Stomach (tissue), 4 donors: ENCODE measurements around the gene TSPAN19.

Source experiments
- POLR2A ChIP-seq, 4 donors: fragments of 450-650 bp; IDR thresholded peaks; one replicate each; pipeline ENCODE4 v1.6.1; 2016; ENCODE audit warnings: antibody characterized with exemption in 4 of 4, control low read depth in 2 of 4, mild to moderate bottlenecking in 1 of 4, moderate library complexity in 1 of 4
- POLR2AphosphoS5 ChIP-seq, 3 donors: sonication (generic); formaldehyde crosslinking; IDR thresholded peaks; one replicate each; pipeline ENCODE4 v1.6.1; 2016; ENCODE audit warnings: antibody characterized with exemption in 3 of 3
- TF ChIP-seq, protein P1 (sequence below), 7 experiments: fragments of 450-650 bp in 4 of 7; fragments of 200-600 bp in 3 of 7; sonication (generic) in 3 of 7; IDR thresholded peaks; one replicate each; pipeline ENCODE4 v1.5.1; 2016 to 2019; ENCODE audit warnings: antibody characterized with exemption in 7 of 7, control low read depth in 2 of 7, mild to moderate bottlenecking in 1 of 7

DNA sequence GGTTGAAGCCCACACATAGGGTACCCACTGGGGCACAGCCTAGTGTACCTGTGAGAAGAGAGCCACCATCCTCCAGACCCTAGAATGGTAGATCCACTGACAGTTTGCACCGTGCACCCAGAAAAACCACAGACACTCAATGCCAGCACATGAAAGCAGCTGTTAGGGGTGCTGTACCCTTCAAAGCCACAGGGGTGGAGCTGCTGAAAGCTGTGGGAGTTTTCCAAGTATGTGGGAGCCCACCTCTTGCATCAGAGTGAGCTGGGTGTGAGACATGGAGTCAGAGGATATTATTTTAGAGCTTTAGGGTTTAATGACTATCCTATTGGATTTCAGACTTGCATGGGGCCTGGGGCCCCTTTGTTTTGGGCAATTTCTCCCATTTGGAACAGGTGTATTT is 30.5 kb downstream of the TSPAN19 start:
- TF ChIP-seq, protein P1, sequence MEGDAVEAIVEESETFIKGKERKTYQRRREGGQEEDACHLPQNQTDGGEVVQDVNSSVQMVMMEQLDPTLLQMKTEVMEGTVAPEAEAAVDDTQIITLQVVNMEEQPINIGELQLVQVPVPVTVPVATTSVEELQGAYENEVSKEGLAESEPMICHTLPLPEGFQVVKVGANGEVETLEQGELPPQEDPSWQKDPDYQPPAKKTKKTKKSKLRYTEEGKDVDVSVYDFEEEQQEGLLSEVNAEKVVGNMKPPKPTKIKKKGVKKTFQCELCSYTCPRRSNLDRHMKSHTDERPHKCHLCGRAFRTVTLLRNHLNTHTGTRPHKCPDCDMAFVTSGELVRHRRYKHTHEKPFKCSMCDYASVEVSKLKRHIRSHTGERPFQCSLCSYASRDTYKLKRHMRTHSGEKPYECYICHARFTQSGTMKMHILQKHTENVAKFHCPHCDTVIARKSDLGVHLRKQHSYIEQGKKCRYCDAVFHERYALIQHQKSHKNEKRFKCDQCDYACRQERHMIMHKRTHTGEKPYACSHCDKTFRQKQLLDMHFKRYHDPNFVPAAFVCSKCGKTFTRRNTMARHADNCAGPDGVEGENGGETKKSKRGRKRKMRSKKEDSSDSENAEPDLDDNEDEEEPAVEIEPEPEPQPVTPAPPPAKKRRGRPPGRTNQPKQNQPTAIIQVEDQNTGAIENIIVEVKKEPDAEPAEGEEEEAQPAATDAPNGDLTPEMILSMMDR (IDR thresholded peaks at IDR 0.05) = no peak
- TF ChIP-seq POLR2A (IDR thresholded peaks at IDR 0.05) (no peak), POLR2AphosphoS5 (IDR thresholded peaks at IDR 0.05) (no peak)
